Adrenal gland (tissue), 12 donors: Measurements from ENCODE around the gene AP1S3. TPM values are rescaled to one million over a fixed set of nuclear protein-coding genes. Genes with fewer than 3 reads are reported as not detected.

ENCODE experiments used
- DNase-seq, 7 donors: peaks; one replicate each; pipeline ENCODE4 v3.0.0-alpha.2; 2019 to 2020
- H3K27ac ChIP-seq, 5 donors: fragments of 200-600 bp; sonication (generic) in 4 of 5; 1 replicate in 3 of 5; 2 replicates in 2 of 5; pipeline versions ENCODE4 v1.5.1 to v1.8.0; 2016 to 2020; ENCODE audit warnings: mild to moderate bottlenecking in 1 of 5
- H3K27me3 ChIP-seq: fragments of 200-600 bp; 2 replicates; pipeline ENCODE4 v1.8.0; 2021
- H3K36me3 ChIP-seq, 2 donors: fragments of 200-600 bp; replicated peaks in 1 of 2; 1 replicate in 1 of 2; 2 replicates in 1 of 2; pipeline versions ENCODE4 v1.5.1 to v1.8.0; 2018 to 2022
- H3K4me1 ChIP-seq, 2 donors: fragments of 200-600 bp; replicated peaks in 1 of 2; 1 replicate in 1 of 2; 2 replicates in 1 of 2; pipeline versions ENCODE4 v1.5.1 to v1.8.0; 2018 to 2021
- H3K4me3 ChIP-seq, 4 donors: fragments of 200-600 bp; sonication (generic) in 3 of 4; one replicate each; pipeline ENCODE4 v1.5.1; 2016 to 2018
- H3K9me3 ChIP-seq, 3 donors: fragments of 200-600 bp; sonication (generic) in 1 of 3; replicated peaks in 1 of 3; 1 replicate in 2 of 3; 2 replicates in 1 of 3; pipeline versions ENCODE4 v1.5.1 to v1.8.0; 2016 to 2021
- POLR2A ChIP-seq, 2 donors: fragments of 450-650 bp; IDR thresholded peaks; one replicate each; pipeline ENCODE4 v1.6.1; 2017; ENCODE audit warnings: antibody characterized with exemption in 2 of 2, mild to moderate bottlenecking in 2 of 2, moderate library complexity in 1 of 2
- WGBS, 4 donors: extraction: QIAGEN DNeasy Blood & Tissue Kit in 2 of 4; methylation state at CpG; one replicate each; pipeline versions ENCODE4 v1.1.5 to v1.1.7; 2013 to 2017; 5-methylcytosine and 5-hydroxymethylcytosine counted together
- intact Hi-C, 2 donors: fragments of 100-400 bp; cut with DNase I; formaldehyde crosslinking; loops; one replicate each; pipeline versions ENCODE4 v1.14.1 to v1.15.0; 2022 to 2023
- polyA plus RNA-seq, 3 donors: library from polyadenylated mRNA; stranded (reverse); fragments of 200-250 nt in 2 of 3; fragments of 350-450 nt in 1 of 3; fragmentation: Illumina TruSeq in 1 of 3; extraction: RNeasy Lipid Tissue Mini Kit (QIAGEN cat#74804) in 1 of 3; gene quantifications; one replicate each; pipeline ENCODE4 v1.2.3, GENCODE V29; 2013 to 2014
- total RNA-seq, 9 donors: library from RNA; depleted of rRNA in 4 of 9; stranded (reverse); fragments of >200 nt in 4 of 9; fragments of 120-200 nt in 1 of 9; fragmentation: NEBNext Ultra II Directional in 1 of 9; extraction: Animal tissue kit (Norgen Biotek cat#: 25700) in 1 of 9; gene quantifications; one replicate each; pipeline versions ENCODE4 v1.1.0 to v1.2.4, GENCODE V29; 2013 to 2023
- TF ChIP-seq, protein P1 (sequence below), 6 experiments: fragments of 450-650 bp in 4 of 6; fragments of 200-600 bp in 2 of 6; sonication (generic) in 1 of 6; IDR thresholded peaks; 1 replicate in 5 of 6; 2 replicates in 1 of 6; pipeline versions ENCODE4 v1.5.1 to v1.8.0; 2016 to 2021; ENCODE audit warnings: antibody characterized with exemption in 6 of 6, mild to moderate bottlenecking in 2 of 6, moderate library complexity in 1 of 6
- donor health status: healthy with polysubstance abuse.
- donor health status: Bipolar disorder and iron deficiency.
- donor health status: DM: yes; HTN: yes; CAD: no.
- donor health status: DM: no; HTN: no; CAD: no.
- donor health status: DM: no; HTN: no; CAD: no.
- donor health status: DM: yes; HTN: yes; CAD: no.

The AP1S3 gene
- total and polyA plus RNA-seq, 12 donors, result 0.24 to 7.3 (median 1.3) TPM

DNA sequence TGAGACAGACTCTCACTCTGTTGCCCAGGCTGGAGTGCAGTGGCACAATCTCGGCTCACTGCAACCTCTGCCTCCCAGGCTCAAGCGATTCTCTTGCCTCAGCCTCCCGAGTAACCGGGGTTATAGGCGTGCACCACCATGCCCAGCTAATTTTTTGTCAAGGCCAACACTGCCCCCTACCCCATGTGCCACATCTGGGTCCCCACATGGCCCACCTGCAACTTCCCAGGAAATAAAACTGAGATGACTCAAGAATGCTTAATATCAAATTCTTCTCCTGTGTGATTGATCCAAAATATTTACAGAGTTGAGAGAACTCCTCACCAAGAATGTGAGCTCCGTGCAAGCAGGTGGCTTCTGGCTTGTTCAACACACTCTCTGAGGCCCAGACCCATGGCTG, 9.1 kb downstream of the AP1S3 start:
- Histone ChIP-seq H3K27ac (no peak overlapping the region), H3K4me3 (no peak overlapping the region), H3K4me1 (no peaks in the 10 kb centered on the region), H3K36me3 (no peaks in the 10 kb centered on the region), H3K27me3 (no peaks in the 10 kb centered on the region), H3K9me3 (no peaks in the 10 kb centered on the region)
- DNase-seq, result no peak
- 91 to 98% (median 94%) methylated on average over 6 of the region's 6 CpGs for WGBS, 4 donors
- TF ChIP-seq, protein P1, sequence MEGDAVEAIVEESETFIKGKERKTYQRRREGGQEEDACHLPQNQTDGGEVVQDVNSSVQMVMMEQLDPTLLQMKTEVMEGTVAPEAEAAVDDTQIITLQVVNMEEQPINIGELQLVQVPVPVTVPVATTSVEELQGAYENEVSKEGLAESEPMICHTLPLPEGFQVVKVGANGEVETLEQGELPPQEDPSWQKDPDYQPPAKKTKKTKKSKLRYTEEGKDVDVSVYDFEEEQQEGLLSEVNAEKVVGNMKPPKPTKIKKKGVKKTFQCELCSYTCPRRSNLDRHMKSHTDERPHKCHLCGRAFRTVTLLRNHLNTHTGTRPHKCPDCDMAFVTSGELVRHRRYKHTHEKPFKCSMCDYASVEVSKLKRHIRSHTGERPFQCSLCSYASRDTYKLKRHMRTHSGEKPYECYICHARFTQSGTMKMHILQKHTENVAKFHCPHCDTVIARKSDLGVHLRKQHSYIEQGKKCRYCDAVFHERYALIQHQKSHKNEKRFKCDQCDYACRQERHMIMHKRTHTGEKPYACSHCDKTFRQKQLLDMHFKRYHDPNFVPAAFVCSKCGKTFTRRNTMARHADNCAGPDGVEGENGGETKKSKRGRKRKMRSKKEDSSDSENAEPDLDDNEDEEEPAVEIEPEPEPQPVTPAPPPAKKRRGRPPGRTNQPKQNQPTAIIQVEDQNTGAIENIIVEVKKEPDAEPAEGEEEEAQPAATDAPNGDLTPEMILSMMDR (IDR thresholded peaks at IDR 0.05), result no peak
- no peak for TF ChIP-seq POLR2A (IDR thresholded peaks at IDR 0.05)
- intact Hi-C loops, result no loop called here

DNA sequence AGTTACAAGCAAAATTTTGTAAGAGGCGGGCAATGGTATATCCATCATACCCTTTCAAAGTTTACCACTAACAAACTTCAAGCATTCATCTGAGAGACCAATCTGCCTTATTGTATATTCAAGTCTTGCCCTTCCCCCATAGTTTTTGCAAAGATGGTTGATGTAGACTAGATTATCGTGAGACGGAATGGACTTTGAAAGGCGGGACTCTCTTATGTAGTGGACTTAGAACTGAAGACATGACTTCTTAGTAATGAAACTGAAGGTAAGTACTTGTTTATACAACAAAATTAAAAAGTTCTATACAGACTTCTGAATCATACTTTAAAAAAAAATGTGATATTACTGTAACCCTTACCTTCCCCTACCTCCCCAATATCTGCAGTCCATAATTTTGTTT, 10.4 kb downstream of the AP1S3 start:
- DNase-seq, result no peak
- Histone ChIP-seq H3K4me3 (no peak overlapping the region), H3K27ac (no peak overlapping the region), H3K9me3 (no peaks in the 10 kb centered on the region), H3K4me1 (no peaks in the 10 kb centered on the region), H3K27me3 (no peaks in the 10 kb centered on the region), H3K36me3 (no peaks in the 10 kb centered on the region)
- intact Hi-C loops, result no loop called here
- WGBS, 4 donors, result 50 to 75% (median 69%) methylated on average over 4 of the region's 4 CpGs
- TF ChIP-seq, protein P1 (IDR thresholded peaks at IDR 0.05), result no peak
- TF ChIP-seq POLR2A (IDR thresholded peaks at IDR 0.05), result no peak

DNA sequence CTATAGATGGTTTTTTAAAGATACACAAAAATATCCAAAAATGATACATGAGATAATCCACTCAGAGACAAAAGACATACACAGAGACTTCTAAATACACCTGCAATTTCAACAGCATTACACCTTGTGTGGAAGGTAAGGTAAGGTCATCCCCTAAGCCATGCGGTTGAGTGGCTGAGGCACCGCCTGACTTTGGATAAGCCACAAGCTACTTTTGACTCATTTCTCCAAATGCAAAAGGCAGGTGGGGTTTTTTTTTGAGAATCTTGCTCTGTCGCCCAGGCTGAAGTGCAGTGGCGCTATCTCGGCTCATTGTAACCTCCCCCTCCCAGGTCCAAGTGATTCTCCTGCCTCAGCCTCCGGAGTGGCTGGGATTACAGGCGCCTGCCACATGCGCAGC, 13.1 kb downstream of the AP1S3 start:
- intact Hi-C loops, result no loop called here
- no peak for DNase-seq
- WGBS, 4 donors, result 91 to 99% (median 96%) methylated on average over 8 of the region's 8 CpGs
- Histone ChIP-seq H3K4me3 (no peak overlapping the region), H3K36me3 (no peaks in the 10 kb centered on the region), H3K27ac (no peak overlapping the region), H3K9me3 (no peaks in the 10 kb centered on the region), H3K4me1 (no peaks in the 10 kb centered on the region), H3K27me3 (no peaks in the 10 kb centered on the region)
- TF ChIP-seq, protein P1 (IDR thresholded peaks at IDR 0.05), result no peak

DNA sequence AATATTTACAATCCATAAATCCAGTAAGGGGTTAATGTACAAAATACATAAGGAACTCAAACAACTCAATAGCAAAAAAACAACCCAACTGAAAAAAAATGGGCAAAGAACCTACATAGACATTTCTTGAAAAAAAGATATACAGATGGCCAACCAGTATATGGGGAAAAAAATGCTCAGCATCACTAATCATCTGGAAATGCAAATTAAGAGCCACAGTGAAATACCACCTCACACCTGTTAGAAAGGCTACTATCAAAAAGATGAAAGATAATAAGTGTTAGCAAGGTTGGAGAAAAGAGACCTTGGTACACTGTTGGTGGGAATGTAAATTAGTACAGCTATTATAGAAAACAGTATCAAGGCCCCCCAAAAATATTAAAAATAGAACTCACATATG, 14.6 kb downstream of the AP1S3 start:
- Histone ChIP-seq H3K27ac (no peak overlapping the region), H3K4me1 (no peaks in the 10 kb centered on the region), H3K9me3 (no peaks in the 10 kb centered on the region), H3K27me3 (no peaks in the 10 kb centered on the region), H3K4me3 (no peak overlapping the region), H3K36me3 (no peaks in the 10 kb centered on the region)
- intact Hi-C loops, result no loop called here
- TF ChIP-seq, protein P1 (IDR thresholded peaks at IDR 0.05), result no peak
- no peak for TF ChIP-seq POLR2A (IDR thresholded peaks at IDR 0.05)
- DNase-seq, result no peak
